ENCODE results near the gene RETREG3. TPM values are rescaled to one million over a fixed set of nuclear protein-coding genes. Genes with fewer than 3 reads are reported as not detected.

Gene RETREG3
- total and polyA plus RNA-seq, 2 of the 4 experiments (the other 2 are of a cell fraction), result 18.1 to 44.1 TPM

- BruUV-seq (replicated peaks), result no TSS peak
- no peak overlapping the region for H2BK15ac ChIP-seq (ENCODE audit: low read depth, low read length)
- 100% methylated on average over 4 of the region's 10 CpGs; no CpG with 5 or more reads in 1 of the 2 experiments for WGBS, 2 experiments (ENCODE audit: extremely low coverage in 2 of 2, insufficient read length in 1 of 2)
- no peak for DNase-seq
- no peak for ATAC-seq (ENCODE audit: low read depth)
- H3K36me3 ChIP-seq (ENCODE audit: control insufficient read depth, insufficient read depth, low read length), result peaks cover 56% of the 10 kb centered on the region
- H2AK5ac ChIP-seq (ENCODE audit: low read depth, low read length), result no peak overlapping the region
- H3K27me3 ChIP-seq (ENCODE audit: control insufficient read depth, insufficient read depth, low read length), result no peaks in the 10 kb centered on the region
- H3K18ac ChIP-seq (ENCODE audit: low read depth, low read length), result no peak overlapping the region
- H3K4ac ChIP-seq (ENCODE audit: low read depth, low read length), result no peak overlapping the region
- H4K5ac ChIP-seq (ENCODE audit: low read depth, low read length), result no peak overlapping the region
- no peak overlapping the region for H3K9ac ChIP-seq (ENCODE audit: low read depth, low read length)
- H2BK20ac ChIP-seq (ENCODE audit: low read depth, low read length), result no peak overlapping the region
- H3K9me3 ChIP-seq (ENCODE audit: control insufficient read depth, insufficient read depth, low read length), result no peaks in the 10 kb centered on the region
- dilution Hi-C loops (cut with HindIII; ENCODE audit: low sequenced_read_pairs, unreplicated experiment) (no loop called here), in situ Hi-C loops (cut with MboI; ENCODE audit: low sequenced_read_pairs) (no loop called here), intact Hi-C loops (cut with micrococcal nuclease) (no loop called here)
- H3K9me1 ChIP-seq (ENCODE audit: insufficient read depth, low read length), result no peaks in the 10 kb centered on the region; the same call in 1 of the 2 replicates
- TF ChIP-seq MAFK (IDR thresholded peaks at IDR 0.05; ENCODE audit: low read depth, low read length) (no peak), MAZ (IDR thresholded peaks at IDR 0.05; ENCODE audit: borderline replicate concordance, low read depth, low read length) (no peak), CTCF (conservative IDR thresholded peaks at IDR 0.05; ENCODE audit: low read depth, low read length) (no peak)
- TF ChIP-seq, protein P1, sequence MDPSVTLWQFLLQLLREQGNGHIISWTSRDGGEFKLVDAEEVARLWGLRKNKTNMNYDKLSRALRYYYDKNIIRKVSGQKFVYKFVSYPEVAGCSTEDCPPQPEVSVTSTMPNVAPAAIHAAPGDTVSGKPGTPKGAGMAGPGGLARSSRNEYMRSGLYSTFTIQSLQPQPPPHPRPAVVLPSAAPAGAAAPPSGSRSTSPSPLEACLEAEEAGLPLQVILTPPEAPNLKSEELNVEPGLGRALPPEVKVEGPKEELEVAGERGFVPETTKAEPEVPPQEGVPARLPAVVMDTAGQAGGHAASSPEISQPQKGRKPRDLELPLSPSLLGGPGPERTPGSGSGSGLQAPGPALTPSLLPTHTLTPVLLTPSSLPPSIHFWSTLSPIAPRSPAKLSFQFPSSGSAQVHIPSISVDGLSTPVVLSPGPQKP (IDR thresholded peaks at IDR 0.05; ENCODE audit: borderline replicate concordance, low read depth, low read length), result no peak
- H2BK5ac ChIP-seq (ENCODE audit: low read depth, low read length, poor library complexity, severe bottlenecking), result no peak overlapping the region
- no peak overlapping the region for H3K4me2 ChIP-seq (ENCODE audit: low read depth, low read length)
- H2AK9ac ChIP-seq (replicated peaks; ENCODE audit: low read depth, low read length, poor library complexity), result peak overlapping the region; percentile 19
- ChIA-PET CTCF (no interaction called here), POLR2A (ENCODE audit: unreplicated experiment) (no interaction called here)
- H3K79me1 ChIP-seq (ENCODE audit: low read depth in 1 of 2, low read length in 2 of 2), result peaks cover 11 to 38% of the 10 kb centered on the region in 2 experiments; a peak in 3 of 4 replicates
- H3K4me3 ChIP-seq (ENCODE audit: insufficient read depth, low read depth, low read length), result no peak overlapping the region
- no peak overlapping the region for H4K8ac ChIP-seq (ENCODE audit: low read depth in 2 of 2, low read length in 2 of 2)
- H2AFZ ChIP-seq (replicated peaks; ENCODE audit: low read length, poor library complexity), result no peak overlapping the region
- H4K91ac ChIP-seq (ENCODE audit: insufficient read depth, low read depth, low read length), result no peak overlapping the region
- H2BK120ac ChIP-seq (ENCODE audit: low read depth, low read length), result no peak overlapping the region
- no peak overlapping the region for H3K56ac ChIP-seq (ENCODE audit: extremely low read depth, insufficient read depth, low read length)
- H3K4me1 ChIP-seq (ENCODE audit: control insufficient read depth, insufficient read depth, low read length), result peaks cover 5% of the 10 kb centered on the region
- H3K27ac ChIP-seq (ENCODE audit: insufficient read depth, low read length), result no peak overlapping the region
- peaks cover 14% of the 10 kb centered on the region; the same call in 1 of the 2 replicates for H4K20me1 ChIP-seq (ENCODE audit: insufficient read depth, low read length)
- no peak overlapping the region for H3K14ac ChIP-seq (replicated peaks; ENCODE audit: low read depth, low read length)
- H3K23ac ChIP-seq (ENCODE audit: low read depth, low read length), result no peak overlapping the region
Observed at GRCh38 chr17:42581744-42582270, 27.4 kb downstream of the RETREG3 start.

Measured in IMR-90 (cell line).